Activated CD4-positive, alpha-beta T cell treated with anti-CD3 and anti-CD28 coated beads, Interleukin-2, amount 10 ng/mL, durations not matched to agents 7 days and 5 days (primary cell): ENCODE results near the gene SWI5. TPM values are rescaled to one million over a fixed set of nuclear protein-coding genes. Genes with fewer than 3 reads are reported as not detected.
A peak's percentile ranks its signal among the peaks of the same experiment; 100 is the strongest.

ENCODE experiments used
- CTCF ChIA-PET: fragments of 350-600 bp; sonication (Branson Sonifier 250); formaldehyde crosslinking; loops from one replicate; lab custom pipeline; 2021; ENCODE audit warnings: antibody characterized with exemption; lab: Charles Lee
- POLR2A ChIA-PET: fragments of 350-600 bp; sonication (Branson Sonifier 250); formaldehyde crosslinking; loops from one replicate; lab custom pipeline; 2021; ENCODE audit warnings: antibody characterized with exemption; lab: Charles Lee
- DNase-seq: peaks from one replicate; pipeline ENCODE4 v3.0.0-alpha.2; 2020
- H3K27ac Mint-ChIP-seq: one replicate; pipeline ENCODE4 v1.8.0; 2021; ENCODE audit warnings: mild to moderate bottlenecking, moderate library complexity, mixed read lengths
- H3K27me3 Mint-ChIP-seq: one replicate; pipeline ENCODE4 v1.8.0; 2021; ENCODE audit warnings: mixed read lengths
- H3K36me3 Mint-ChIP-seq: one replicate; pipeline ENCODE4 v1.8.0; 2021; ENCODE audit warnings: low read depth, mixed read lengths
- H3K4me1 Mint-ChIP-seq: one replicate; pipeline ENCODE4 v1.8.0; 2021; ENCODE audit warnings: mixed read lengths
- H3K4me3 Mint-ChIP-seq: one replicate; pipeline ENCODE4 v1.8.0; 2021; ENCODE audit warnings: mild to moderate bottlenecking, moderate library complexity, mixed read lengths
- H3K9me3 Mint-ChIP-seq: one replicate; pipeline ENCODE4 v1.8.0; 2021; ENCODE audit warnings: mixed read lengths
- total RNA-seq, 2 experiments: library from RNA; stranded (reverse); gene quantifications; one replicate each; pipeline ENCODE4 v1.2.3, GENCODE V29; 2021

SWI5 gene
- total RNA-seq, 2 experiments from 2014 or later = 8.8 to 9.5 TPM

GRCh38 chr9:128317629-128318028 lies 41.6 kb downstream of the SWI5 start:
- Mint-ChIP-seq H3K27me3 (no peaks in the 10 kb centered on the region), H3K36me3 (peaks cover 9% of the 10 kb centered on the region), H3K27ac (no peak overlapping the region), H3K9me3 (no peaks in the 10 kb centered on the region), H3K4me3 (no peak overlapping the region), H3K4me1 (peaks cover 6% of the 10 kb centered on the region)
- DNase-seq = no peak
- ChIA-PET POLR2A (no interaction called here), CTCF (no interaction called here)

GRCh38 chr9:128321343-128321742 lies 45.3 kb downstream of the SWI5 start:
- Mint-ChIP-seq H3K36me3 (peaks cover 6% of the 10 kb centered on the region), H3K4me3 (peak overlapping the region; percentile 96), H3K9me3 (no peaks in the 10 kb centered on the region), H3K4me1 (peaks cover 30% of the 10 kb centered on the region), H3K27ac (peak overlapping the region; percentile 95), H3K27me3 (no peaks in the 10 kb centered on the region)
- DNase-seq = no peak
- ChIA-PET POLR2A (no interaction called here), CTCF (interaction anchor here (0.6 kb wide), 1 partner anchor 464 kb away, joined by 3 read pairs; no protein-coding TSS in a partner anchor)

- Mint-ChIP-seq H3K27me3 (no peaks in the 10 kb centered on the region), H3K4me1 (peaks cover 30% of the 10 kb centered on the region), H3K36me3 (peaks cover 2% of the 10 kb centered on the region), H3K4me3 (peak overlapping the region; percentile 96), H3K27ac (peak overlapping the region; percentile 95), H3K9me3 (no peaks in the 10 kb centered on the region)
- CTCF ChIA-PET = interaction anchor here (0.6 kb wide), 1 partner anchor 464 kb away, joined by 3 read pairs; no protein-coding TSS in a partner anchor
- POLR2A ChIA-PET = no interaction called here
- no peak for DNase-seq
These were observed 45.9 kb downstream of the SWI5 start for GRCh38 chr9:128321879-128322403.

GRCh38 chr9:128322404-128323211 lies 46.5 kb downstream of the SWI5 start, which contains the start of the genes COQ4 and TRUB2:
Gene COQ4 (plus strand): TSS chr9:128322839. CDS start chr9:128322859, 20 bp downstream.
Gene TRUB2 (minus strand): TSS chr9:128322447. CDS start chr9:128322408, 39 bp downstream.
- H3K9me3 Mint-ChIP-seq = no peaks in the 10 kb centered on the region
- peak within 1 kb of the TSS; percentile 95 for H3K27ac Mint-ChIP-seq
- POLR2A ChIA-PET = no interaction called here
- peak; percentile 95 for DNase-seq
- CTCF ChIA-PET = no interaction called here
- no peaks in the 10 kb centered on the region for H3K36me3 Mint-ChIP-seq
- H3K4me1 Mint-ChIP-seq = peaks cover 30% of the 10 kb centered on the region
- no peaks in the 10 kb centered on the region for H3K27me3 Mint-ChIP-seq
- H3K4me3 Mint-ChIP-seq = peak within 1 kb of the TSS; percentile 96

- no peaks in the 10 kb centered on the region for H3K9me3 Mint-ChIP-seq
- H3K27ac Mint-ChIP-seq = peak overlapping the region; percentile 95
- POLR2A ChIA-PET = no interaction called here
- CTCF ChIA-PET = no interaction called here
- no peak for DNase-seq
- no peaks in the 10 kb centered on the region for H3K36me3 Mint-ChIP-seq
- peak overlapping the region; percentile 96 for H3K4me3 Mint-ChIP-seq
- peaks cover 30% of the 10 kb centered on the region for H3K4me1 Mint-ChIP-seq
- H3K27me3 Mint-ChIP-seq = no peaks in the 10 kb centered on the region
These were observed 47.2 kb downstream of the SWI5 start for GRCh38 chr9:128323212-128323730.

GRCh38 chr9:128323791-128324190 lies 47.7 kb downstream of the SWI5 start:
- CTCF ChIA-PET = no interaction called here
- POLR2A ChIA-PET = no interaction called here
- H3K9me3 Mint-ChIP-seq = no peaks in the 10 kb centered on the region
- H3K4me3 Mint-ChIP-seq = peak overlapping the region; percentile 96
- H3K36me3 Mint-ChIP-seq = no peaks in the 10 kb centered on the region
- peak overlapping the region; percentile 95 for H3K27ac Mint-ChIP-seq
- DNase-seq = no peak
- H3K27me3 Mint-ChIP-seq = no peaks in the 10 kb centered on the region
- H3K4me1 Mint-ChIP-seq = peaks cover 30% of the 10 kb centered on the region

GRCh38 chr9:128324401-128324800 lies 48.3 kb downstream of the SWI5 start:
- Mint-ChIP-seq H3K27me3 (no peaks in the 10 kb centered on the region), H3K4me3 (peak overlapping the region; percentile 96), H3K4me1 (peaks cover 30% of the 10 kb centered on the region), H3K36me3 (no peaks in the 10 kb centered on the region), H3K27ac (peak overlapping the region; percentile 50), H3K9me3 (no peaks in the 10 kb centered on the region)
- DNase-seq = no peak
- ChIA-PET CTCF (interaction anchor here (0.8 to 1.2 kb wide), 2 partner anchors 18 to 38 kb away, joined by 3 to 4 read pairs; no protein-coding TSS in a partner anchor), POLR2A (no interaction called here)

GRCh38 chr9:128325629-128326028 lies 49.6 kb downstream of the SWI5 start:
- ChIA-PET CTCF (interaction anchor here (1.1 to 1.2 kb wide), 2 partner anchors 11 to 37 kb away, joined by 3 to 5 read pairs; no protein-coding TSS in a partner anchor), POLR2A (interaction anchor here (0.5 kb wide), 1 partner anchor 46 kb away, joined by 3 read pairs; the partner anchor contains the start of gene URM1)
- Mint-ChIP-seq H3K27me3 (no peaks in the 10 kb centered on the region), H3K9me3 (no peaks in the 10 kb centered on the region), H3K4me3 (no peak overlapping the region), H3K4me1 (peaks cover 30% of the 10 kb centered on the region), H3K27ac (no peak overlapping the region), H3K36me3 (no peaks in the 10 kb centered on the region)
- DNase-seq = no peak

- Mint-ChIP-seq H3K27ac (no peak overlapping the region), H3K27me3 (no peaks in the 10 kb centered on the region), H3K4me3 (no peak overlapping the region), H3K9me3 (no peaks in the 10 kb centered on the region), H3K36me3 (no peaks in the 10 kb centered on the region), H3K4me1 (no peaks in the 10 kb centered on the region)
- POLR2A ChIA-PET = no interaction called here
- CTCF ChIA-PET = interaction anchor here (0.6 to 1.0 kb wide), 3 partner anchors 8 to 784 kb away, joined by 3 to 7 read pairs (median 3); no protein-coding TSS in a partner anchor
- no peak for DNase-seq
These were observed 57.4 kb downstream of the SWI5 start for GRCh38 chr9:128333451-128333869.

GRCh38 chr9:128335161-128335560 lies 59.1 kb downstream of the SWI5 start:
- POLR2A ChIA-PET = no interaction called here
- no peaks in the 10 kb centered on the region for H3K27me3 Mint-ChIP-seq
- H3K9me3 Mint-ChIP-seq = no peaks in the 10 kb centered on the region
- H3K27ac Mint-ChIP-seq = no peak overlapping the region
- CTCF ChIA-PET = interaction anchor here (1.0 to 3.9 kb wide), 2 partner anchors 16 to 27 kb away, joined by 4 to 14 read pairs; no protein-coding TSS in a partner anchor
- DNase-seq = no peak
- no peak overlapping the region for H3K4me3 Mint-ChIP-seq
- no peaks in the 10 kb centered on the region for H3K36me3 Mint-ChIP-seq
- H3K4me1 Mint-ChIP-seq = peaks cover 7% of the 10 kb centered on the region

- Mint-ChIP-seq H3K4me3 (no peak overlapping the region), H3K27ac (no peak overlapping the region), H3K36me3 (no peaks in the 10 kb centered on the region), H3K4me1 (peaks cover 7% of the 10 kb centered on the region), H3K27me3 (no peaks in the 10 kb centered on the region), H3K9me3 (no peaks in the 10 kb centered on the region)
- ChIA-PET CTCF (interaction anchor here (0.5 to 3.9 kb wide), 4 partner anchors 11 to 347 kb away, joined by 3 to 14 read pairs (median 4); no protein-coding TSS in a partner anchor), POLR2A (no interaction called here)
- no peak for DNase-seq
These were observed 59.8 kb downstream of the SWI5 start for GRCh38 chr9:128335914-128336313.

- no peak overlapping the region for H3K4me3 Mint-ChIP-seq
- CTCF ChIA-PET = interaction anchor here (3.9 to 4.1 kb wide), 2 partner anchors 22 to 25 kb away, joined by 14 to 29 read pairs; no protein-coding TSS in a partner anchor
- H3K27me3 Mint-ChIP-seq = no peaks in the 10 kb centered on the region
- H3K27ac Mint-ChIP-seq = no peak overlapping the region
- H3K9me3 Mint-ChIP-seq = no peaks in the 10 kb centered on the region
- H3K4me1 Mint-ChIP-seq = peaks cover 15% of the 10 kb centered on the region
- H3K36me3 Mint-ChIP-seq = no peaks in the 10 kb centered on the region
- POLR2A ChIA-PET = no interaction called here
- DNase-seq = no peak
These were observed 61.9 kb downstream of the SWI5 start for GRCh38 chr9:128337936-128338335.
